Adipose tissue (tissue), 3 donors: Measurements from ENCODE around the gene MGARP. TPM values are rescaled to one million over a fixed set of nuclear protein-coding genes. Genes with fewer than 3 reads are reported as not detected.
"Not testable (repeated sequence)": the region's sequence is repeated elsewhere in the genome, so short reads cannot be mapped to it uniquely, and the experiment has no call there.

ENCODE experiments used
- H3K27ac ChIP-seq: one replicate; pipeline ENCODE4 v1.5.1; 2013; ENCODE audit warnings: low read depth, low read length
- WGBS, 3 donors: extraction: QIAGEN DNeasy Blood & Tissue Kit; methylation state at CpG; one replicate each; pipeline ENCODE4 v1.1.7; 2013; 5-methylcytosine and 5-hydroxymethylcytosine counted together
- polyA plus RNA-seq, 3 donors: library from polyadenylated mRNA; stranded (reverse); fragments of 200-250 nt; gene quantifications; one replicate each; pipeline ENCODE4 v1.2.3, GENCODE V29; 2013
- donor health status: healthy with polysubstance abuse.
- donor health status: Bipolar disorder and iron deficiency.
- donor health status: healthy.

MGARP gene
- 1 to 10 TPM in 1 of 3 donors, under 1 TPM in 2; 0.07 to 3.4 (median 0.48) TPM for polyA plus RNA-seq

DNA sequence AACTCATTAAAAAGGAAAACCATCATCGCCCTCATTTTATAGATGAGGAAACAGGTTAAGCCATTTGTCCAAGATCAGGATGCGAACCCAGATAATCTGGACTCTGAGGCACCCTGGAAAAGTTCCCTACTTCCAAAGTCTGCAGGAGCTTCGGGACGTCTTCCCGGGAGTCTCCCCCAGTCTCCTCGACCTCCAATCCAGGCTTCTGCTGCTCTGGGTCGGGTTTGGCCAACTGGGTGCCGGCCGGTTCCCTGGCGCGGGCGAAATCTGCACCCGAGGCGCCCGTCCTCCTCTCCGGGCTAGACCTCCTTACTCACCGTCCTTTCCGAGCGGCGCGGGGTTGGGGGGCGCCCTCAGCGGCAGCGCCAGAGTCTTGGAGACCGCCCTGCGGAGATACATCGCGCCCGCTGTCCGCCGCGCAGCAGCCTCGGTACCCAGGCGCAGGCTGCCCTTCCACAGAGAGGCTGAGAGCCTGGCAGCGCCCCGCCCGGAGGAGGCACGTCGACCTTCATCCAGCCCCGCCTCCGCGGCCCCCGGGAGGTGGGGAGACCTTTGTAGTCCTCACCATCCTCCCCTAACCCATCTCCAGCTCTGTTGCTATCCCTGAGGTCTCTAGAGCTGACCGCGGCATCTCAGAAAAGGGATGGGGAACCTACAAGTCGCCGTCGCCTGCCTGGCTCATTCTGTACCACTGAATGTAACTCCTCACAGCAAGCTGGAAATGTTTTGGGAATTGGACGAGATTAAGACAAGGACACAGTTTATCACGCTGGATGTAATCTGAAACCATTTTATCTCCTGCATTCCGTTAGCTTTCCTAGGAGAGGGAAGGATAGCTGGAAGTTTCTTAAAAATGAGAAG is at the start of gene MGARP:
MGARP (minus strand) TSS at position 466 of the 861 bp plus-strand sequence; CDS start at position 399, 67 bp downstream.
- no peak within 1 kb of the TSS for H3K27ac ChIP-seq
- 6 to 8% (median 8%) methylated on average over 49 to 51 of the region's 51 CpGs for WGBS, 3 donors

GRCh38 chr4:139329665-139330200 is 49.7 kb upstream of the MGARP start:
- H3K27ac ChIP-seq: no peak overlapping the region
- WGBS, 3 donors: 85 to 92% (median 90%) methylated on average over 4 of the region's 4 CpGs

- WGBS, 3 donors: 56 to 80% (median 80%) methylated on average over 6 of the region's 6 CpGs
These were observed 44.6 kb upstream of the MGARP start for GRCh38 chr4:139324620-139325019.

DNA sequence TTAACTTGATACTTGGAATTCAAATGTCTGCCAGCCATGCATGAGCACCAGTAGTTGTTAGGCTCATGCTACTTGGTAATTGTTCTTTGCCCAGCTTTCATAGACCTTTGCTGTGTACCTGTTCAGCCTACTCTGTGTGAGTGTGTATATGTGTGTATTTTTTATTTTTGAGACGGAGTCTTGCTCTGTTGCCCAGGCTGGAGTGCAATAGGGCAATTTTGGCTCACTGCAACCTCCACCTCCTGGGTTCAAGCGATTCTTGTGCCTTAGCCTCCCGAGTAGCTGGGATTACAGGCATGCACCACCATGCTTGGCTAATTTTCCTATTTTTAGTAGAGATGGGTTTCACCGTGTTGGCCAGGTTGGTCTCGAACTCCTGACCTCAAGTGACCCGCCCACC is 42.5 kb upstream of the MGARP start:
- H3K27ac ChIP-seq: not testable (repeated sequence)
- WGBS, 3 donors: 93 to 97% (median 97%) methylated on average over 6 of the region's 6 CpGs

More at GRCh38 chr4:139324620-139325019, 44.6 kb upstream of the MGARP start:
- no peak overlapping the region for H3K27ac ChIP-seq

GRCh38 chr4:139322070-139322469 is 42.0 kb upstream of the MGARP start:
- WGBS, 3 donors: 19 to 41% (median 33%) methylated on average over 1 of the region's 1 CpG
- H3K27ac ChIP-seq: not testable (repeated sequence)

- H3K27ac ChIP-seq: no peak overlapping the region
- 84 to 93% (median 89%) methylated on average over 1 of the region's 1 CpG for WGBS, 3 donors
These were observed 39.5 kb upstream of the MGARP start for GRCh38 chr4:139319571-139319970.

DNA sequence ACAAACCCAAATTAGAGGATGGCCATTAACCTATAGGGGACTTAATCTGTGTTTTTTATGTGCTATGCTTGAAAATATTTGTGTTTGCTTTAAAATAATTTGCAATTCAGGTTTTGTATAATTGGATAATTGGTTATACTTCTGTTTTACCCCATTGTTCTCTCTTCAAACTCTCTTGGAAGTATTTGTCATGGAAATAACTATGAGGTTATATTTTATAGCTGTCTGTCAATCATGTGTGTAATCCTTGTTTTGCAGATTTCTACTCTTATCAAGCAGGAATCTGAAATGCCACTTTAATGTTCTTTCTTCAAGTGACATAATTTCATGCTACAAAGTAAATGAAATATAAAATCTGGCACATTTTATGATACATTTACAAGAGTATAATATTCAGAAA is 37.6 kb upstream of the MGARP start:
- H3K27ac ChIP-seq: no peak overlapping the region

DNA sequence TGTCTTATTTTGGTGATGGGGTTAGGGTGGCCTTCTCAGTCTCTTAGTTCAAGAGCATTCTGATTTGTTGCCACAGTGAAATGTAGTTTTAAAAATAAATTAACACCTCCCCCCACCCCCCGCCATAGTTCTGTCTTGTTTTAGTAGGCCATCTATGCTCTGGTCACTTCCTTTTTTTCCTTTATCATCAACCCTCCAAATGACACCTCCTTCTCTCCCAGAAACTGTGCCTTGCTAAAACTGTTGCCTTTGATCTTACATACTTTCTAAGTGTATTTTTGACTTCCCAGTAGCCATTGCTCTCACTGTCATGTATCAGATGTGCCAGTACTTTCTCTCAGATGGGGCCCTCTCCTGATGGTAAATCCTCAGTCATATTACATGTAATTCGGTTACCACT is 36.7 kb upstream of the MGARP start:
- no peak overlapping the region for H3K27ac ChIP-seq
- WGBS, 3 donors: 87 to 100% (median 93%) methylated on average over 2 of the region's 2 CpGs

DNA sequence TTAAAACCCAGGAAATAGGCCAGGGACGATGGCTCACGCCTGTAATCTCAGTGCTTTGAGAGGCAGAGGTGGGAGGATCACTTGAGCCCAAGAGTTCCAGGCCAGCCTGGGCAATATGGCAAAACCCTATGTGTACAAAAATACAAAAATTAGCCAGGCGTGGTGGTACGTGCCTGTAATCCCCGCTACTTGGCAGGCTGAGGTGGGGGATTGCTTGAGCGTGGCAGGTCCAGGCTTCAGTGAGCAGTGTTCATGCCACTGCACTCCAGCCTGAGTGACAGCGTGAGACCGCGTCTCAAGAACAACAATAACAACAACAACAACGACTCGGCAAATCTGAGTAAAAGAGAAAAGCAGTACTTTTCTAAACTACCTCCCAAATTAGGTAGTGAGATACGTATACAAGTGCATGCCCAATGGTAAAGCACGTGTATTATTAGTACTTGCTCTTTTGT is 35.2 kb upstream of the MGARP start:
- 90 to 93% (median 92%) methylated on average over 13 of the region's 13 CpGs for WGBS, 3 donors

DNA sequence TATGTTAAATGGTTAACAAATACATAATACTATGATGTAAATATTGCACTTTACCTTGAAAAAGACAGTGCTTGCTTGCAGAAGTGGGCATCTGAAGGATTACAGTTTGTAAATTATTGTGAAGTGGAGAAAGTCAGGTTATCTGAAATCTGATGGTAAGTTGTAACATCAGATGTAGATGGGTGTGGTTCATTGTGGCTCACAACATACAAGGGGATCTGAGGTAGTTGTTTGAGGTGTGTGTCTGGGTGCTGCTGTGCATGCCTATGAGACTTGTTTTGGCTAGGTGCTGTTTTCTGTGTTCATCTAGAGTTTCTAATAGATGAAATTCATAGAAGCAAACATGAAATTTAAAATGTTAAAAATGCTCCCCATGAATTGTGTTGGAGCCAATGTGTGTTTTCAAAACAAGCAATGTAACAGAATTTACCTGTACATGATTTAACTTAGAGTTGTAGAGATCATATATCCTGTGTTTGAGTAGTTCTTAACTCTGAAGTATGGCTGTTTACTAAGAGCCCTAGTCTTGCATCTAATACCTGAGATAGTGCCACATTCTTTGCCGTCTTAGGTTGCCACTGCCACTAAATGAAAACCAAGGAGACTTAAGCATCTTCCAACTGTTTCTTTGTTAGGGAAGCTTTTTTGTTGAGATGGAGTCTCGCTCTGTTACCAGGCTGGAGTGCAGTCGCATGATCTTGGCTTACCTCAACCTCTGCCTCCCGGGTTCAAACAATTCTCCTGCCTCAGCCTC is 34.2 kb upstream of the MGARP start:
- no peak overlapping the region for H3K27ac ChIP-seq
- WGBS, 3 donors: 84 to 98% (median 94%) methylated on average over 4 of the region's 4 CpGs

More for the DNA sequence above, 35.2 kb upstream of the MGARP start:
- H3K27ac ChIP-seq: no peak overlapping the region

- not testable (repeated sequence) for H3K27ac ChIP-seq
- 89 to 95% (median 95%) methylated on average over 10 of the region's 10 CpGs for WGBS, 3 donors
These were observed 33.4 kb upstream of the MGARP start for GRCh38 chr4:139313414-139313813.

- 90 to 98% (median 96%) methylated on average over 3 of the region's 3 CpGs for WGBS, 3 donors
- no peak overlapping the region for H3K27ac ChIP-seq
These were observed 32.7 kb upstream of the MGARP start for GRCh38 chr4:139312552-139313332.

DNA sequence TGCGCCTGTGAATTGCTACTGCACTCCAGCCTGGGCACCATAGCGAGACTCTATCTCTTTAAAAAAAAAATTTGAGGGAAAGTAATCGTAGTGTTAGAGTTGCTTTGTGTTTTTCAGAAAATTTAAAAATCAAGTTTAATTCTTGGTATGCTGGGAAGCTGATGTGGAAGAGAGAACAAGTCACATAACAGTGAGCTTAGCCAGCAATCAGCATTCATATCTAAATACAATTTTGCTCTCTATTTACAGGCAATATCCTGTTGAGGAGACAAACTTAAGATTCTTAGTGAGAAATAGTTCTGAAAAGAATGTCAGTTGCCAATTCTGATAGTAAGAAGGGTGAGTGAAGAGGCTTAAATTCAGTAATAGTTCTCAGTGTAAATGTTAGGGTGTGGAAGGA is 31.9 kb upstream of the MGARP start:
- no peak overlapping the region for H3K27ac ChIP-seq

GRCh38 chr4:139304920-139305319 is 24.9 kb upstream of the MGARP start:
- 96 to 98% (median 96%) methylated on average over 2 of the region's 2 CpGs for WGBS, 3 donors

More for the DNA sequence above, 31.9 kb upstream of the MGARP start:
- WGBS, 3 donors: 73 to 89% (median 78%) methylated on average over 3 of the region's 3 CpGs

GRCh38 chr4:139301821-139302611 is 22.0 kb upstream of the MGARP start, which contains the start of gene NDUFC1:
NDUFC1 (minus strand) TSS chr4:139302477; CDS start chr4:139295798, 6,679 bp downstream.
- WGBS, 3 donors: 0 to 1% (median 1%) methylated on average over 42 to 46 of the region's 46 CpGs
- H3K27ac ChIP-seq: peak within 1 kb of the TSS; percentile 83

More at GRCh38 chr4:139304920-139305319, 24.9 kb upstream of the MGARP start:
- H3K27ac ChIP-seq: no peak overlapping the region

GRCh38 chr4:139301113-139301820 is 21.2 kb upstream of the MGARP start, which contains the start of gene NAA15:
NAA15 (plus strand) TSS chr4:139301505; CDS start chr4:139301778, 273 bp downstream.
- peak within 1 kb of the TSS; percentile 83 for H3K27ac ChIP-seq
- WGBS, 3 donors: 0% methylated on average over 52 to 61 of the region's 61 CpGs
